Transverse colon (tissue), 4 donors: ENCODE measurements around the gene NMRK1. TPM values are rescaled to one million over a fixed set of nuclear protein-coding genes. Genes with fewer than 3 reads are reported as not detected.

Source experiments
- DNase-seq: peaks from one replicate; pipeline ENCODE4 v3.0.0-alpha.2; 2019
- H3K27ac ChIP-seq, 4 donors: fragments of 200-600 bp; sonication (generic); 2 replicates each; pipeline ENCODE4 v1.5.1; 2016 to 2018; ENCODE audit warnings: inconsistent platforms in 4 of 4
- H3K27me3 ChIP-seq: fragments of 200-600 bp; sonication (generic); 2 replicates; pipeline ENCODE4 v1.5.1; 2017; ENCODE audit warnings: inconsistent platforms
- H3K36me3 ChIP-seq, 4 donors: fragments of 200-600 bp; sonication (generic); 2 replicates each; pipeline ENCODE4 v1.5.1; 2017 to 2019; ENCODE audit warnings: inconsistent platforms in 4 of 4
- H3K4me1 ChIP-seq, 4 donors: fragments of 200-600 bp; sonication (generic); 2 replicates each; pipeline ENCODE4 v1.5.1; 2017 to 2020; ENCODE audit warnings: inconsistent platforms in 4 of 4
- H3K4me3 ChIP-seq, 4 donors: fragments of 200-600 bp; sonication (generic); 1 replicate in 1 of 4; 2 replicates in 3 of 4; pipeline versions ENCODE4 v1.5.1 to v1.6.1; 2017 to 2019; ENCODE audit warnings: inconsistent platforms in 4 of 4
- H3K9me3 ChIP-seq, 2 donors: fragments of 200-600 bp; sonication (generic); 2 replicates each; pipeline ENCODE4 v1.5.1; 2017 to 2019; ENCODE audit warnings: inconsistent platforms in 2 of 2
- CTCF ChIP-seq, 5 experiments: fragments of 200-600 bp in 3 of 5; fragments of 450-650 bp in 2 of 5; sonication (generic) in 3 of 5; IDR thresholded peaks; 1 replicate in 2 of 5; 2 replicates in 3 of 5; pipeline ENCODE4 v1.5.1; 2016 to 2017; ENCODE audit warnings: antibody characterized with exemption in 5 of 5, inconsistent platforms in 3 of 5, mild to moderate bottlenecking in 2 of 5, moderate library complexity in 1 of 5
- EP300 ChIP-seq: sonication (generic); formaldehyde crosslinking; IDR thresholded peaks from one replicate; pipeline ENCODE4 v1.6.1; 2017; ENCODE audit warnings: antibody characterized with exemption, low read depth
- POLR2A ChIP-seq: fragments of 450-650 bp; IDR thresholded peaks from one replicate; pipeline ENCODE4 v1.6.1; 2016; ENCODE audit warnings: antibody characterized with exemption, mild to moderate bottlenecking, moderate library complexity
- POLR2AphosphoS5 ChIP-seq, 3 donors: sonication (generic); formaldehyde crosslinking; IDR thresholded peaks; one replicate each; pipeline ENCODE4 v1.6.1; 2016; ENCODE audit warnings: antibody characterized with exemption in 3 of 3
- WGBS, 2 donors: methylation state at CpG; one replicate each; pipeline ENCODE4 v1.1.5; 2018; ENCODE audit warnings: low coverage in 1 of 2; 5-methylcytosine and 5-hydroxymethylcytosine counted together
- in situ Hi-C, 4 donors: fragments of 200-750 bp; cut with MboI; loops; one replicate each; pipeline versions ENCODE4 v1.15.0 to v1.15.1; 2017; ENCODE audit warnings: low sequenced_read_pairs in 3 of 4, low pct_ligation_motif_present in 1 of 4, low pct_unique_long_range_greater_than_20kb in 1 of 4
- intact Hi-C: fragments of 100-400 bp; cut with DNase I; formaldehyde crosslinking; loops from one replicate; pipeline ENCODE4 v1.15.1; 2023; ENCODE audit warnings: low total_unique reads
- total RNA-seq, 4 donors: library from RNA; depleted of rRNA; stranded (reverse); fragments of >200 nt; gene quantifications; one replicate each; pipeline ENCODE4 v1.1.0, GENCODE V29; 2016

The NMRK1 gene
- total RNA-seq, 4 donors from 2014 or later: 3.4 to 36.7 (median 21.6) TPM

- no peak for TF ChIP-seq POLR2AphosphoS5 (IDR thresholded peaks at IDR 0.05)
- TF ChIP-seq POLR2A: no peak
- no peak for TF ChIP-seq EP300
- TF ChIP-seq CTCF (IDR thresholded peaks at IDR 0.05): no peak
- Histone ChIP-seq H3K27me3 (no peaks in the 10 kb centered on the region), H3K9me3 (no peaks in the 10 kb centered on the region), H3K27ac (no peak overlapping the region), H3K4me1 (no peaks in the 10 kb centered on the region), H3K36me3 (no peaks in the 10 kb centered on the region), H3K4me3 (no peak overlapping the region)
- in situ Hi-C loops: no loop called here
- intact Hi-C loops: no loop called here
- no peak for DNase-seq
- 0 to 48% methylated on average over 1 to 2 of the region's 2 CpGs for WGBS, 2 donors
Measured at GRCh38 chr9:75047506-75047905, 40.4 kb downstream of the NMRK1 start.

- WGBS, 2 donors: 90 to 100% methylated on average over 2 to 3 of the region's 3 CpGs
- no peaks in the 10 kb centered on the region for H3K9me3 ChIP-seq
- H3K27me3 ChIP-seq: no peaks in the 10 kb centered on the region
- no peak for TF ChIP-seq EP300
- TF ChIP-seq POLR2A: no peak
- TF ChIP-seq POLR2AphosphoS5 (IDR thresholded peaks at IDR 0.05): no peak
- TF ChIP-seq CTCF (IDR thresholded peaks at IDR 0.05): no peak
- H3K27ac ChIP-seq: no peak overlapping the region
- no peaks in the 10 kb centered on the region for H3K4me1 ChIP-seq
- H3K36me3 ChIP-seq: no peaks in the 10 kb centered on the region
- in situ Hi-C loops (no loop called here), intact Hi-C loops (no loop called here)
- no peak for DNase-seq
- H3K4me3 ChIP-seq: no peak overlapping the region
Measured at GRCh38 chr9:75046725-75047345, 41.1 kb downstream of the NMRK1 start.

DNA sequence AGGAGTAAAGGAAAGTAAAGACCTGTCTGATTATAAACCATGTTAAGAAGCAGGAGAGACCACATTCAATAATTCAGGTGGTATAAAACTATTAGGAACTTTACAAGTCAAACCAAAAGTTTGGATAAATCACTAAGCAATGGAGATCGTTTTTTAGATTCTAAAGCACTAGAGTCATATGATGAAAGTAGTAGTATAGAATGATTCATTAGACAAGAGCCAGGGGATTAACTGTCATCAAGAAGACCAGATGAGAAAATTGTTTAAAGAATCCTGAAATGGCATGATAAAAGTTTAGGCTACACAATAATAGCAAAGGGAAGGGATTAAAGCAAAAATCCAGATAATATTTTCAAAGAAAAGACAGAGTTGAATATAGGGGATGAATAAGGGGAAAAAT is 46.9 kb downstream of the NMRK1 start:
- H3K36me3 ChIP-seq: no peaks in the 10 kb centered on the region
- DNase-seq: no peak
- no peaks in the 10 kb centered on the region for H3K4me1 ChIP-seq
- intact Hi-C loops: no loop called here
- TF ChIP-seq EP300: no peak
- 46 to 83% methylated on average over 1 of the region's 1 CpG for WGBS, 2 donors
- H3K27ac ChIP-seq: no peak overlapping the region
- H3K9me3 ChIP-seq: no peaks in the 10 kb centered on the region
- no peaks in the 10 kb centered on the region for H3K27me3 ChIP-seq
- no peak overlapping the region for H3K4me3 ChIP-seq
- in situ Hi-C loops: no loop called here

GRCh38 chr9:75039801-75040200 is 48.2 kb downstream of the NMRK1 start:
- Histone ChIP-seq H3K4me3 (no peak overlapping the region), H3K4me1 (no peaks in the 10 kb centered on the region), H3K36me3 (no peaks in the 10 kb centered on the region), H3K27me3 (no peaks in the 10 kb centered on the region), H3K9me3 (no peaks in the 10 kb centered on the region), H3K27ac (peak overlapping the region in 1 of 4 donors; percentile 40)
- TF ChIP-seq POLR2AphosphoS5 (IDR thresholded peaks at IDR 0.05) (no peak), EP300 (no peak), CTCF (IDR thresholded peaks at IDR 0.05) (no peak), POLR2A (no peak)
- intact Hi-C loops: no loop called here
- WGBS, 2 donors: 55 to 69% methylated on average over 3 of the region's 3 CpGs
- DNase-seq: no peak
- in situ Hi-C loops: no loop called here

DNA sequence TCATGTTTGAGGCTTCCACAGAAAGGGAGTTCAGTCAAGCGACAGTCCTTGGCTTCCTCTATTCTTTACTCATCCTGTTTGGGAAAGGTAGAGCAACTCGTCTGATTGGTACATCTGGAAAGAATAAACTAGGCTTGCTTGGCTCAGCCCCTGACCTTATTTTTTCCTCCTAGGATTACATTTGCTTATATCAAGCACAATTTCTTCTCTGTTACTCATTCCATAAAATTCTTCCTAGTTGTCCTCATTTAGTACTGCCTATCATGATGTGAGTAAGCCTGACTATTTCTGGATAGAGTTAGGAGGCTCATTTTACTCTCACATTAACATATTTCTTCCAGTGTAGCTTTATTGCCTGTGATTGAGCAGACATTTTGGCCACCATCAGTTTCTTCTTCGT is 48.9 kb downstream of the NMRK1 start:
- peak overlapping the region in 1 of 4 donors; percentile 40 for H3K27ac ChIP-seq
- H3K36me3 ChIP-seq: no peaks in the 10 kb centered on the region
- no peaks in the 10 kb centered on the region for H3K27me3 ChIP-seq
- no peaks in the 10 kb centered on the region for H3K4me1 ChIP-seq
- in situ Hi-C loops: no loop called here
- whole genome bisulfite sequencing, 2 donors: 58 to 66% methylated on average over 3 of the region's 3 CpGs
- no peak for TF ChIP-seq POLR2A
- TF ChIP-seq EP300: no peak
- TF ChIP-seq CTCF (IDR thresholded peaks at IDR 0.05): no peak
- TF ChIP-seq POLR2AphosphoS5 (IDR thresholded peaks at IDR 0.05): no peak
- no peaks in the 10 kb centered on the region for H3K9me3 ChIP-seq
- H3K4me3 ChIP-seq: no peak overlapping the region
- DNase-seq: no peak
- intact Hi-C loops: no loop called here
